HEK293T (cell line): ENCODE data around the gene DYNC2LI1.

Experiments used
- CTCF ChIA-PET: fragments of 350-600 bp; formaldehyde crosslinking; extraction: SDS; loops from one replicate; lab custom pipeline; 2021; ENCODE audit warnings: antibody characterized with exemption, inconsistent platforms; lab: Yijun Ruan, JAX
- POLR2A ChIA-PET: fragments of 350-600 bp; formaldehyde crosslinking; extraction: SDS; loops from one replicate; lab custom pipeline; 2020; ENCODE audit warnings: antibody characterized with exemption, inconsistent platforms; lab: Yijun Ruan, JAX
- DNase-seq: peaks from one replicate; pipeline ENCODE4 v3.0.0; 2012; ENCODE audit warnings: mixed read lengths; ENCODE audit errors: extremely low spot score
- ARNT ChIP-seq: fragments of 450-650 bp; IDR thresholded peaks from 2 replicates; pipeline ENCODE4 v1.6.1; 2017; ENCODE audit warnings: mild to moderate bottlenecking
- BHLHE40 ChIP-seq: fragments of 450-650 bp; IDR thresholded peaks from 2 replicates; pipeline ENCODE4 v1.6.1; 2016; ENCODE audit warnings: mild to moderate bottlenecking, moderate library complexity, borderline replicate concordance
- CTBP1 ChIP-seq: fragments of 450-650 bp; IDR thresholded peaks from 2 replicates; pipeline ENCODE4 v1.6.1; 2016; ENCODE audit warnings: borderline replicate concordance
- ELF4 ChIP-seq: fragments of 450-650 bp; IDR thresholded peaks from 2 replicates; pipeline ENCODE4 v1.6.1; 2017; ENCODE audit warnings: antibody characterized with exemption
- FOXA1 ChIP-seq: fragments of 450-650 bp; IDR thresholded peaks from 2 replicates; pipeline ENCODE4 v1.6.1; 2016; ENCODE audit warnings: mild to moderate bottlenecking
- FOXK2 ChIP-seq: fragments of 450-650 bp; IDR thresholded peaks from 2 replicates; pipeline ENCODE4 v1.6.1; 2016; ENCODE audit warnings: mild to moderate bottlenecking
- FOXM1 ChIP-seq: fragments of 450-650 bp; IDR thresholded peaks from 2 replicates; pipeline ENCODE4 v1.6.1; 2017; ENCODE audit warnings: mild to moderate bottlenecking, borderline replicate concordance
- HDGF ChIP-seq: fragments of 450-650 bp; IDR thresholded peaks from 2 replicates; pipeline ENCODE4 v1.6.1; 2017; ENCODE audit warnings: antibody characterized with exemption, borderline replicate concordance
- L3MBTL2 ChIP-seq: fragments of 450-650 bp; conservative IDR thresholded peaks from 2 replicates; pipeline ENCODE4 v1.6.1; 2016; ENCODE audit warnings: mild to moderate bottlenecking
- LEF1 ChIP-seq: fragments of 450-650 bp; IDR thresholded peaks from 2 replicates; pipeline ENCODE4 v1.6.1; 2017; ENCODE audit warnings: mild to moderate bottlenecking, borderline replicate concordance
- NFRKB ChIP-seq: fragments of 450-650 bp; IDR thresholded peaks from 2 replicates; pipeline ENCODE4 v1.6.1; 2016; ENCODE audit warnings: mild to moderate bottlenecking, moderate library complexity
- PKNOX1 ChIP-seq: fragments of 450-650 bp; IDR thresholded peaks from 2 replicates; pipeline ENCODE4 v1.6.1; 2016
- SP1 ChIP-seq: fragments of 450-650 bp; IDR thresholded peaks from 2 replicates; pipeline ENCODE4 v1.6.1; 2017
- SUZ12 ChIP-seq: fragments of 450-650 bp; IDR thresholded peaks from 2 replicates; pipeline ENCODE4 v1.6.1; 2016; ENCODE audit warnings: mild to moderate bottlenecking
- TARDBP ChIP-seq: fragments of 450-650 bp; IDR thresholded peaks from 2 replicates; pipeline ENCODE4 v1.6.1; 2016
- ZNF384 ChIP-seq: fragments of 450-650 bp; IDR thresholded peaks from 2 replicates; pipeline ENCODE4 v1.6.1; 2016

DYNC2LI1 gene

GRCh38 chr2:43796206-43796605, 22.4 kb downstream of the DYNC2LI1 start:
- CTCF ChIA-PET: no interaction called here
- DNase-seq: no peak
- TF ChIP-seq SUZ12 (no peak), HDGF (no peak), ZNF384 (no peak), BHLHE40 (no peak), FOXM1 (no peak), FOXK2 (no peak), TARDBP (no peak), NFRKB (no peak), LEF1 (no peak), CTBP1 (no peak), PKNOX1 (no peak), ARNT (no peak), ELF4 (no peak), FOXA1 (no peak), SP1 (no peak), L3MBTL2 (no peak)
- POLR2A ChIA-PET: interaction anchor here (0.6 to 1.0 kb wide), 2 partner anchors 22 to 200 kb away, joined by 3 read pairs; partner anchors contain the start of gene DYNC2LI1

GRCh38 chr2:43798300-43798699, 24.5 kb downstream of the DYNC2LI1 start:
- ChIA-PET POLR2A (interaction anchor here (1.2 kb wide), 1 partner anchor 161 kb away, joined by 3 read pairs; the partner anchor contains the start of gene PLEKHH2), CTCF (interaction anchor here (0.6 to 1.1 kb wide), 2 partner anchors 9 to 14 kb away, joined by 5 to 7 read pairs; no protein-coding TSS in a partner anchor)
- no peak for TF ChIP-seq PKNOX1
- no peak for TF ChIP-seq HDGF
- TF ChIP-seq FOXA1: no peak
- no peak for TF ChIP-seq CTBP1
- TF ChIP-seq LEF1: no peak
- TF ChIP-seq L3MBTL2: no peak
- TF ChIP-seq ZNF384: no peak
- no peak for TF ChIP-seq ARNT
- TF ChIP-seq NFRKB: no peak
- no peak for TF ChIP-seq FOXK2
- no peak for TF ChIP-seq FOXM1
- no peak for TF ChIP-seq BHLHE40
- TF ChIP-seq SP1: no peak
- peak; percentile 28 for DNase-seq

GRCh38 chr2:43800894-43801293, 27.1 kb downstream of the DYNC2LI1 start:
- DNase-seq: no peak
- TF ChIP-seq PKNOX1 (no peak), FOXA1 (no peak), SP1 (no peak), ARNT (no peak), FOXK2 (no peak), HDGF (no peak), TARDBP (no peak), NFRKB (no peak), L3MBTL2 (no peak), ZNF384 (no peak)
- ChIA-PET POLR2A (no interaction called here), CTCF (no interaction called here)

- TF ChIP-seq ZNF384: no peak
- no peak for TF ChIP-seq TARDBP
- TF ChIP-seq SUZ12: no peak
- no peak for TF ChIP-seq FOXM1
- ChIA-PET POLR2A (no interaction called here), CTCF (no interaction called here)
- no peak for DNase-seq
Measured at GRCh38 chr2:43802135-43802534, 28.3 kb downstream of the DYNC2LI1 start.

GRCh38 chr2:43803113-43803512, 29.3 kb downstream of the DYNC2LI1 start:
- CTCF ChIA-PET: no interaction called here
- DNase-seq: no peak
- POLR2A ChIA-PET: no interaction called here
- no peak for TF ChIP-seq ELF4
- no peak for TF ChIP-seq CTBP1
- TF ChIP-seq FOXA1: no peak
- no peak for TF ChIP-seq FOXM1
- no peak for TF ChIP-seq TARDBP
- TF ChIP-seq L3MBTL2: no peak
- TF ChIP-seq ZNF384: no peak
- no peak for TF ChIP-seq FOXK2
- no peak for TF ChIP-seq SUZ12
- no peak for TF ChIP-seq LEF1
- no peak for TF ChIP-seq SP1
- TF ChIP-seq BHLHE40: no peak
- no peak for TF ChIP-seq PKNOX1
- no peak for TF ChIP-seq ARNT
- TF ChIP-seq HDGF: no peak
- no peak for TF ChIP-seq NFRKB

GRCh38 chr2:43806719-43807031, 32.8 kb downstream of the DYNC2LI1 start:
- no peak for DNase-seq
- TF ChIP-seq SUZ12 (no peak), NFRKB (no peak), FOXM1 (no peak), SP1 (no peak)
- POLR2A ChIA-PET: no interaction called here

More at GRCh38 chr2:43806719-43807031, 32.8 kb downstream of the DYNC2LI1 start:
- CTCF ChIA-PET: no interaction called here
